ENCODE results near the gene PPFIBP1. TPM values are rescaled to one million over a fixed set of nuclear protein-coding genes. Genes with fewer than 3 reads are reported as not detected.

PPFIBP1 gene
- total and polyA plus RNA-seq, 2 of the 8 experiments (the other 6 are each of a cell fraction or from before 2014, with no cell fraction given): 7.7 to 31.3 TPM

- H3K4me3 ChIP-seq (ENCODE audit: extremely low read depth in 1 of 4, insufficient read depth in 2 of 4, low read depth in 3 of 4, low read length in 4 of 4): no peak overlapping the region
- POLR2A ChIA-PET (ENCODE audit: partially characterized antibody): no interaction called here
- H3K9ac ChIP-seq (replicated peaks in 1 of 4; ENCODE audit: extremely low read depth in 1 of 4, low read depth in 3 of 4, low read length in 3 of 4): no peak overlapping the region
Measured at GRCh38 chr12:27624586-27624985, 100.6 kb downstream of the PPFIBP1 start.

More at GRCh38 chr12:27624586-27624985, 100.6 kb downstream of the PPFIBP1 start:
- H4K5ac ChIP-seq (ENCODE audit: insufficient read length, low read depth, low read length): no peak overlapping the region
- no peaks in the 10 kb centered on the region for H3K79me1 ChIP-seq (ENCODE audit: low read depth, low read length)
- no peak overlapping the region for H2AFZ ChIP-seq (ENCODE audit: low read length)
- no peak for DNase-seq (ENCODE audit: low read depth in 1 of 2, low spot score in 2 of 2)
- H3K4me2 ChIP-seq (ENCODE audit: insufficient read depth in 1 of 2, low read depth in 2 of 2, low read length in 2 of 2): no peak overlapping the region
- H2BK12ac ChIP-seq (ENCODE audit: low read depth, low read length): no peak overlapping the region
- CTCF ChIA-PET (ENCODE audit: partially characterized antibody): no interaction called here
- no peaks in the 10 kb centered on the region for H3K9me3 ChIP-seq (ENCODE audit: insufficient read depth in 2 of 2, low read depth in 1 of 2, low read length in 1 of 2)
- H2AK5ac ChIP-seq (ENCODE audit: low read depth, low read length): no peak overlapping the region
- no peak overlapping the region for H3K27ac ChIP-seq (ENCODE audit: low read depth, low read length)
- no peaks in the 10 kb centered on the region for H4K20me1 ChIP-seq (replicated peaks in 1 of 2; ENCODE audit: control insufficient read depth in 1 of 2, insufficient read depth in 2 of 2, low read length in 2 of 2)
- no peak overlapping the region for H2BK20ac ChIP-seq (ENCODE audit: low read length)
- TF ChIP-seq POLR2A (IDR thresholded peaks at IDR 0.05; ENCODE audit: control extremely low read depth in 1 of 2, low read depth in 2 of 2, low read length in 2 of 2): no peak
- no peak for TF ChIP-seq ASH2L (IDR thresholded peaks at IDR 0.05; ENCODE audit: low read length)
- no peak for TF ChIP-seq CTCF (IDR thresholded peaks at IDR 0.05; ENCODE audit: control extremely low read depth in 1 of 3, insufficient read depth in 1 of 3, low read depth in 1 of 3, low read length in 3 of 3)
- no peak for TF ChIP-seq TAF1 (IDR thresholded peaks at IDR 0.05; ENCODE audit: low read depth, low read length)
- no peak for TF ChIP-seq RAD21 (IDR thresholded peaks at IDR 0.05 in 1 of 2, conservative IDR thresholded peaks at IDR 0.05 in 1 of 2; ENCODE audit: low read depth in 2 of 2, low read length in 2 of 2)
- no peak for TF ChIP-seq TAF7 (optimal IDR thresholded peaks at IDR 0.05; ENCODE audit: borderline replicate concordance, low read depth, low read length)
- TF ChIP-seq SRF (IDR thresholded peaks at IDR 0.05; ENCODE audit: low read depth, low read length): no peak
- H3K56ac ChIP-seq (replicated peaks; ENCODE audit: insufficient read length, low read depth, low read length): no peak overlapping the region
- H4K91ac ChIP-seq (replicated peaks; ENCODE audit: insufficient read length, low read length): no peak overlapping the region
- H3K14ac ChIP-seq (ENCODE audit: insufficient read length): no peak overlapping the region
- H3K18ac ChIP-seq (ENCODE audit: extremely low read depth, low read length): no peak overlapping the region
- H3K23me2 ChIP-seq (ENCODE audit: low read depth, low read length): no peaks in the 10 kb centered on the region
- H4K8ac ChIP-seq (ENCODE audit: extremely low read depth, insufficient read depth, low read length): no peak overlapping the region
- no peak overlapping the region for H2BK5ac ChIP-seq (ENCODE audit: low read depth, low read length)
- H3K79me2 ChIP-seq (ENCODE audit: control insufficient read depth in 1 of 2, insufficient read depth in 2 of 2, low read length in 2 of 2): no peaks in the 10 kb centered on the region
- no peak overlapping the region for H3K23ac ChIP-seq (ENCODE audit: insufficient read length)
- FAIRE-seq: no peak
- no peak overlapping the region for H2BK15ac ChIP-seq (ENCODE audit: low read length)
- no peaks in the 10 kb centered on the region for H3K4me1 ChIP-seq (replicated peaks in 1 of 4; ENCODE audit: control insufficient read depth in 3 of 4, insufficient read depth in 4 of 4, low read length in 3 of 4)
- H3K4ac ChIP-seq (replicated peaks; ENCODE audit: insufficient read length, low read depth, low read length): no peak overlapping the region
- WGBS, 2 experiments (ENCODE audit: extremely low coverage in 1 of 2, insufficient coverage in 1 of 2, insufficient read length in 1 of 2, insufficient replicate concordance in 2 of 2, low coverage in 1 of 2, low lambda C conversion rate in 2 of 2, missing lambda C conversion rate in 1 of 2): 71 to 100% methylated on average over 1 to 4 of the region's 4 CpGs
- no peaks in the 10 kb centered on the region for H3K27me3 ChIP-seq (replicated peaks in 1 of 4; ENCODE audit: control insufficient read depth in 3 of 4, extremely low read depth in 1 of 4, insufficient read depth in 3 of 4, low read length in 3 of 4)
- H2BK120ac ChIP-seq (replicated peaks; ENCODE audit: low read depth, low read length): no peak overlapping the region
- no peaks in the 10 kb centered on the region for H3K36me3 ChIP-seq (ENCODE audit: control insufficient read depth in 2 of 4, insufficient read depth in 4 of 4, low read length in 3 of 4)

Measured in H1 (cell line).